ENCODE measurements around the gene OAF.

GRCh38 chr11:120182372-120182771, 28.5 kb upstream of the OAF start:
- no peak for TF ChIP-seq CTCF (IDR thresholded peaks at IDR 0.05; ENCODE audit: borderline replicate concordance, extremely low read depth, low read length, poor library complexity, severe bottlenecking)
- TF ChIP-seq EZH2 (IDR thresholded peaks at IDR 0.05; ENCODE audit: borderline replicate concordance, low read depth, low read length, severe bottlenecking) = no peak

All from DND-41 (cell line).